ENCODE data around the gene ID3.

Gene ID3

GRCh38 chr1:23529146-23530086 lies 29.9 kb downstream of the ID3 start:
- no peak overlapping the region for H3K4me3 ChIP-seq (ENCODE audit: control insufficient read depth, low read depth, low read length)
- DNase-seq (ENCODE audit: low read depth) = no peak
- no peak for TF ChIP-seq CTCF (IDR thresholded peaks at IDR 0.05; ENCODE audit: control insufficient read depth, insufficient read depth, low read depth, low read length, missing control alignments)

- DNase-seq (ENCODE audit: low read depth) = no peak
- H3K4me3 ChIP-seq (ENCODE audit: control insufficient read depth, low read depth, low read length) = no peak overlapping the region
- no peak for TF ChIP-seq CTCF (IDR thresholded peaks at IDR 0.05; ENCODE audit: control insufficient read depth, insufficient read depth, low read depth, low read length, missing control alignments)
Measured at GRCh38 chr1:23528250-23528978, 30.9 kb downstream of the ID3 start.

- H3K4me3 ChIP-seq (ENCODE audit: control insufficient read depth, low read depth, low read length) = no peak overlapping the region
Measured at GRCh38 chr1:23527900-23528249, 31.4 kb downstream of the ID3 start.

GRCh38 chr1:23527366-23527765 lies 31.9 kb downstream of the ID3 start:
- DNase-seq (ENCODE audit: low read depth) = no peak
- no peak for TF ChIP-seq CTCF (IDR thresholded peaks at IDR 0.05; ENCODE audit: control insufficient read depth, insufficient read depth, low read depth, low read length, missing control alignments)
- no peak overlapping the region for H3K4me3 ChIP-seq (ENCODE audit: control insufficient read depth, low read depth, low read length)

More at GRCh38 chr1:23527900-23528249, 31.4 kb downstream of the ID3 start:
- DNase-seq (ENCODE audit: low read depth) = no peak
- TF ChIP-seq CTCF (IDR thresholded peaks at IDR 0.05; ENCODE audit: control insufficient read depth, insufficient read depth, low read depth, low read length, missing control alignments) = no peak

- DNase-seq (ENCODE audit: low read depth) = no peak
- no peak for TF ChIP-seq CTCF (IDR thresholded peaks at IDR 0.05; ENCODE audit: control insufficient read depth, insufficient read depth, low read depth, low read length, missing control alignments)
- no peak overlapping the region for H3K4me3 ChIP-seq (ENCODE audit: control insufficient read depth, low read depth, low read length)
Measured at GRCh38 chr1:23526329-23527041, 32.8 kb downstream of the ID3 start.

GRCh38 chr1:23525558-23526250 lies 33.6 kb downstream of the ID3 start:
- no peak overlapping the region for H3K4me3 ChIP-seq (ENCODE audit: control insufficient read depth, low read depth, low read length)
- TF ChIP-seq CTCF (IDR thresholded peaks at IDR 0.05; ENCODE audit: control insufficient read depth, insufficient read depth, low read depth, low read length, missing control alignments) = no peak
- DNase-seq (ENCODE audit: low read depth) = no peak
